ENCODE measurements around the gene LTO1.

Gene LTO1

GRCh38 chr11:69658626-69659450 is 16.3 kb downstream of the LTO1 start:
- DNase-seq = no peak

GRCh38 chr11:69657911-69658625 is 17.1 kb downstream of the LTO1 start:
- DNase-seq = no peak

- DNase-seq = no peak
Observed at GRCh38 chr11:69657456-69657910, 17.7 kb downstream of the LTO1 start.

DNA sequence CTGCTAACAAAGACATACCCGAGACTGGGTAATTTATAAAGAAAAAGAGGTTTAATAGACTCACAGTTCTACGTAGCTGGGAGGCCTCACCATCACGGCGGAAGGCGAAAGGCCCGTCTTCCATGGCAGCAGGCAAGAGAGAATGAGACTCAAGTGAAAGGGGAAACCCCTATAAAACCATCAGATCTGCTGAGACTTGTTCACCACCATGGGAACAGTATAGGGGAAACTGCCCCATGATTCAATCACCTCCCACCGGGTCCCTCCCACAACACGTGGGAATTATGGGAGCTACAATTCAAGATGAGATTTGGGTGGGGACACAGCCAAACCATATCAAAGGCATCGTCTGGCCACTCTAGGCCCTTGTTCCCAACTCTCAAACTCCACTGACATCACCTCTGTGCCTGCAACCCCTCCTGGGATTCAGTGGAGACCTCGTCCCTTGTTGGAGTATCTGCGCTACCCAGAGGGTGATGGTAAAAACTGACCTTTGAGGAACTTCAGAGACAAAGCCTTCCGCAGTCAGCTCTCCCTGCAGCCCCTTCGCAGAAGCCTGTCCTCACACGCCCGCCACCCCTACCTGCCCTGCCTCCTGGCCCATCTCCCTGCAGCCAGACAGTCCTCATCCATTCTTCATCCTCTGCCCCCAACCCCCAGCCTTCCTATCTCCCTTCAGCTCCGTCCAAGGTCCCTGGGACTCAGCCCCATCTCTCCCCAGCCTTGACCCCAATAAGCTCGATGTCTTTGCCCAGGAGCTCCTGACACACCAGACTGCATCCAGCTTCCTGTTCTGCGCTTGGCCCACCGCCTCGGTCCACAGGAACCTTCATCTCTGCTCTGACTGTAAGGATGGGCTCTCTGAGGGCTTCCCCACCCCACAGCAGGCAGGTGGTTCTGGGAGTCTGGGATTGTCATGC is 18.4 kb downstream of the LTO1 start:
- DNase-seq = no peak

DNA sequence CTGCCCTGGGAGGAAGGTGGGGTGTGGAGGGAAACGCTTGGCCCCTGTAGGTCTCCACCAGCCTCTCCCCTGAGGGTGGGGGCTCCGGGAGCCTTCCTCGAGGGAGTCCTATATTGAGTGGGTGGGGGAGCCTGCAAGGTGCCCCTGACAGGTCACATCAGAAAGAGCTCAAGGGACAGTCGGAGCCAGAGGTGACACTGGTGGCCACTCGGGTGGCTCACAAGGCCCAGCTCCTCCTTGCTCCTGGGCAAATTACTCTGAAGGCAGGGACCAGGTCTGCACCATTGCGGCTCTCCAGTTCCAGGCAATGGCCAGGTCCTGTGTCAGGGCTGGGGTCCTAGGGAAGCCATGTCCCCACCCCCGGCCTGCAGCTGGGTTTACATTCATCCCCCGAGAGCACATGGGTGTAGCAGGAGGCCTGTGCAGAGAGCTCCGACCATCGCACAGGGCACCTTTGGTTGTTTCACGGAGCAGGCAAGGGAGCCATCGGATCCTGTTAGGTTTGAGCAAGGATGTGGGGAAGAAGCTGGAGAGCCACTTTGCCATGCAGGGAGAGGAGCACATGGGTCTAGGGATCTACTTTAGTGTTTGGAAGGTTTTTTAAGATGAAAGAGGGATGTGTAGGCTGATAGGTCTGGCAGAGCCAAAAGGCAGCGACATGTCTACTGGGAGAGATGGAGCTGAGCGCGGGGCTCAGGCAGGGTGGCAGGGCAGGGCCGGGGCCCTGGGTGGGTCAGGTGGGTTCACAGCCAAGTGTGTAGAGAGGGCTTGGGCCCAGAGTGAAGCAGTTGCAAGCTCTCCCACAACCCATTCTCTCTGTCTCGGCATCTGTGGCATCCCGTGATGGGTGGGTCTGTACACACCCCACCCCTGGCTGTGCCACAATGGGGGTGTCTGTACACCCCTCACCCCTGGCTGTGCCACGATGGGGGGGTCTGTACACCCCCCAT is 19.4 kb downstream of the LTO1 start:
- DNase-seq = no peak

- no peak for DNase-seq
Observed at GRCh38 chr11:69654660-69655478, 20.3 kb downstream of the LTO1 start.

- DNase-seq = no peak
Observed at GRCh38 chr11:69654001-69654659, 21.0 kb downstream of the LTO1 start.

- no peak for DNase-seq
Observed at GRCh38 chr11:69653406-69653960, 21.7 kb downstream of the LTO1 start.

- no peak for DNase-seq
Observed at GRCh38 chr11:69652999-69653398, 22.2 kb downstream of the LTO1 start.

DNA sequence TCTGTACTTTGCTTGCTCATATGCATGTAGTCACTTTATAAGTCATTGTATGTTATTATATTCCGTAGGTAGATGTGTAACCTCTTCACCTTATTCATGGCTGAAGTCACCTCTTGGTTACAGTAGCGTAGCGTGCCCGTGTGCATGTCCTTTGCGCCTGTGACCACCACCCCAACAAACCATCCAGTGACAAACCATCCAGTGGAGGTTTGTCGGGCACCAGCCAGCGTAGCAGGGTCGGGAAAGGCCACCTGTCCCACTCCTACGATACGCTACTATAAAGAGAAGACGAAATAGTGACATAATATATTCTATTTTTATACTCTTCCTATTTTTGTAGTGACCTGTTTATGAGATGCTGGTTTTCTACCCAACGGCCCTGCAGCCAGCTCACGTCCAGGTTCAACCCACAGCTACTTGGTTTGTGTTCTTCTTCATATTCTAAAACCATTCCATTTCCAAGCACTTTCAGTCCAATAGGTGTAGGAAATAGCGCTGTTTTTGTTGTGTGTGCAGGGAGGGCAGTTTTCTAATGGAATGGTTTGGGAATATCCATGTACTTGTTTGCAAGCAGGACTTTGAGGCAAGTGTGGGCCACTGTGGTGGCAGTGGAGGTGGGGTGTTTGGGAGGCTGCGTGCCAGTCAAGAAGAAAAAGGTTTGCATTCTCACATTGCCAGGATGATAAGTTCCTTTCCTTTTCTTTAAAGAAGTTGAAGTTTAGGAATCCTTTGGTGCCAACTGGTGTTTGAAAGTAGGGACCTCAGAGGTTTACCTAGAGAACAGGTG is 23.1 kb downstream of the LTO1 start:
- DNase-seq = no peak

GRCh38 chr11:69650832-69651344 is 24.3 kb downstream of the LTO1 start:
- no peak for DNase-seq

- DNase-seq = no peak
Observed at GRCh38 chr11:69650081-69650831, 24.9 kb downstream of the LTO1 start.

- DNase-seq = no peak
Observed at GRCh38 chr11:69649576-69649900, 25.6 kb downstream of the LTO1 start.

GRCh38 chr11:69648679-69649575 is 26.2 kb downstream of the LTO1 start:
- no peak for DNase-seq

- DNase-seq = no peak
Observed at GRCh38 chr11:69647761-69648497, 27.2 kb downstream of the LTO1 start.
